ENCODE results near the gene CD83.

CD83 gene

DNA sequence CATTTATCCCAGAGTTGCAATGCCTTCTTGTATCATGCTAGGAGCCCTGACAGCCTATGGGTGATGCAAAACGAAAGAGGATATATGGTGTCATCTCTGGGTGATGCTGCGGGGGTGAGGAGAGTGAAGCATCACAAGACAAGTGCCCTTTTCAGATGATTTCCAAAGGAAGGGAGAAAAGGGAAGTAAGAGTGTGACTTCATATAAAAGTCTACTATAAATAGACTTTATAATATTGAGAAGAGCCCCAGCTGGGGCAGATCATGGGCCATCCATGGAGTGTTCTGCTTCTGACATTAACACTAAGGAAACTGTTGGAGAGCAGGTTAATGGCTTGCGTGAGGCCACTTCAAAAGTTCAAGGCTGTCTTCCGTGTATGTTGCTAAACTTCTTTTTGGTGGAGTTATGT is 4.4 kb downstream of the CD83 start:
- Histone ChIP-seq H3K36me3 (ENCODE audit: control insufficient read depth, low read length) (peaks cover 91% of the 10 kb centered on the region), H4K20me1 (ENCODE audit: control insufficient read depth, insufficient read depth, low read depth, low read length) (peaks cover 12% of the 10 kb centered on the region), H3K9me3 (ENCODE audit: control insufficient read depth, insufficient read depth, low read length) (no peaks in the 10 kb centered on the region), H3K4me1 (ENCODE audit: control insufficient read depth, low read length) (peaks cover 82% of the 10 kb centered on the region), H3K4me2 (ENCODE audit: low read length) (peak overlapping the region; percentile 81), H3K9me2 (replicated peaks; ENCODE audit: control insufficient read depth, low read length) (no peaks in the 10 kb centered on the region), H3K79me2 (ENCODE audit: control insufficient read depth, low read length) (peaks cover 93% of the 10 kb centered on the region), H3F3A (ENCODE audit: control insufficient read depth, insufficient read depth) (peaks cover 24% of the 10 kb centered on the region), H3K4me3 (ENCODE audit: low read length) (peak overlapping the region; percentile 95), H3K27ac (ENCODE audit: low read depth, low read length) (peak overlapping the region; percentile 77), H3K27me3 (ENCODE audit: control insufficient read depth, low read length) (no peaks in the 10 kb centered on the region)
- TF ChIP-seq, protein P1, sequence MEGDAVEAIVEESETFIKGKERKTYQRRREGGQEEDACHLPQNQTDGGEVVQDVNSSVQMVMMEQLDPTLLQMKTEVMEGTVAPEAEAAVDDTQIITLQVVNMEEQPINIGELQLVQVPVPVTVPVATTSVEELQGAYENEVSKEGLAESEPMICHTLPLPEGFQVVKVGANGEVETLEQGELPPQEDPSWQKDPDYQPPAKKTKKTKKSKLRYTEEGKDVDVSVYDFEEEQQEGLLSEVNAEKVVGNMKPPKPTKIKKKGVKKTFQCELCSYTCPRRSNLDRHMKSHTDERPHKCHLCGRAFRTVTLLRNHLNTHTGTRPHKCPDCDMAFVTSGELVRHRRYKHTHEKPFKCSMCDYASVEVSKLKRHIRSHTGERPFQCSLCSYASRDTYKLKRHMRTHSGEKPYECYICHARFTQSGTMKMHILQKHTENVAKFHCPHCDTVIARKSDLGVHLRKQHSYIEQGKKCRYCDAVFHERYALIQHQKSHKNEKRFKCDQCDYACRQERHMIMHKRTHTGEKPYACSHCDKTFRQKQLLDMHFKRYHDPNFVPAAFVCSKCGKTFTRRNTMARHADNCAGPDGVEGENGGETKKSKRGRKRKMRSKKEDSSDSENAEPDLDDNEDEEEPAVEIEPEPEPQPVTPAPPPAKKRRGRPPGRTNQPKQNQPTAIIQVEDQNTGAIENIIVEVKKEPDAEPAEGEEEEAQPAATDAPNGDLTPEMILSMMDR (IDR thresholded peaks at IDR 0.05; ENCODE audit: low read depth, low read length, poor library complexity, severe bottlenecking): no peak
- no peak for TF ChIP-seq EZH2phosphoT487 (IDR thresholded peaks at IDR 0.05; ENCODE audit: borderline replicate concordance, low read length)

DNA sequence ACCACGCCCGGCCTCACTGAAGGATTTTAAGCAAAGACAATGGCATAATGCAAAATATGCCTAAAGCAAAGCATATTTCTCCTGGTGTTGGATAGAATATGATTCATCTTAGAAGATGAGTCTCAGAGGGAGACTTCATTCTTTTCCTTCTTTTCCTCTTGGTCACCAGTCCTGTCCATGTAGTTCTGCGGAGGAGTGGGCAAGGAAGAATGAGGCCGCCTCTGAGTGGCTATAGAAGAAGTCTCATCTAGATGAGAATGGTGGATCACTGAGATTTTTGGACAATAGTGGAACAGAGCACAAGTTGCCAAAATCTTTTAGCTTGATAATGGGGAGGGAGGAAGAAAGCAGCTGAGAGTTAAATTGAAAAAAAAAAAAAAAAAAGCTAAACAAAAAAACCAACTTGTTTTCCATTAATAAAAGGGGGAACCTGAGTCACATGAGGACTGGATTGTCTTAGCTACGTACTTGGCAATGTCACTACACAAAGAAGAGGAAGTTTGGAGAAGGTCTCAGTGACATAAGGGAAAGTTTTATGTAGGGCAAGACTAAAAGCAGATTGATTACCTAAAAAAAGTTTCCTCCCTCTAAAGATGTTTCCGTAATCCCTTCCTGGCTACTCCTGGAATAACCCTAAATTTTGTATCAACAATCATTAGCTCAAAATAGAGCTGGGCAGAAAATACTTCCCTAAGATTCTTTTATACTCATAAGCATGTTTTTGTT is 6.0 kb downstream of the CD83 start:
- 0 out of 2 replicates have a peak overlapping the region, but pooled peaks have one; percentile 0 for H3K27ac ChIP-seq (ENCODE audit: low read depth, low read length)
- no peaks in the 10 kb centered on the region for H3K9me3 ChIP-seq (ENCODE audit: control insufficient read depth, insufficient read depth, low read length)
- H3K79me2 ChIP-seq (ENCODE audit: control insufficient read depth, low read length): peaks cover 100% of the 10 kb centered on the region
- H3K27me3 ChIP-seq (ENCODE audit: control insufficient read depth, low read length): no peaks in the 10 kb centered on the region
- peaks cover 23% of the 10 kb centered on the region for H3F3A ChIP-seq (ENCODE audit: control insufficient read depth, insufficient read depth)
- peaks cover 95% of the 10 kb centered on the region for H3K4me1 ChIP-seq (ENCODE audit: control insufficient read depth, low read length)
- peaks cover 98% of the 10 kb centered on the region for H3K36me3 ChIP-seq (ENCODE audit: control insufficient read depth, low read length)
- peak overlapping the region; percentile 81 for H3K4me2 ChIP-seq (ENCODE audit: low read length)
- no peaks in the 10 kb centered on the region for H3K9me2 ChIP-seq (replicated peaks; ENCODE audit: control insufficient read depth, low read length)
- TF ChIP-seq EZH2phosphoT487 (IDR thresholded peaks at IDR 0.05; ENCODE audit: borderline replicate concordance, low read length): no peak
- TF ChIP-seq, protein P1 (IDR thresholded peaks at IDR 0.05; ENCODE audit: low read depth, low read length, poor library complexity, severe bottlenecking): no peak
- peaks cover 24% of the 10 kb centered on the region for H4K20me1 ChIP-seq (ENCODE audit: control insufficient read depth, insufficient read depth, low read depth, low read length)
- peak overlapping the region; percentile 95 for H3K4me3 ChIP-seq (ENCODE audit: low read length)

DNA sequence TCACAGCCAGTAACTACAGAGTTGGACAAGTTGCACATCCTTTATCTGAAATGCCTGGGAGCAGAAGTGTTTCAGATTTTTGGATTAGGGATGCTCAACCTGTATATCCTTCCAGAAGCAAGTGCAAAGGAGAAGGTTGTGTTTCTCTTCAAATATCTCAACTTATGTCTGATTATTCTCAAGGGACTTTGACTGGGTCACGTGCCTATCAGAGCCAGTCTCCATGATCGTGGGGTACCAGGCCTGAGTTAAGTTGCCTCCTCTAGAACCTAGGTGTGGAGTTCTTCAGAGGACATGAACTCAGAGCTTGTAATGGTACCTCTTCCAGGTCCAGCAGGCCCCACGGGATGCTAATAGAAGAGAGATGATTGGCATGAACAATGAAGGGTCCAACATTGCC is 7.8 kb downstream of the CD83 start:
- H3K27me3 ChIP-seq (ENCODE audit: control insufficient read depth, low read length): no peaks in the 10 kb centered on the region
- no peaks in the 10 kb centered on the region for H3K9me2 ChIP-seq (replicated peaks; ENCODE audit: control insufficient read depth, low read length)
- H3K27ac ChIP-seq (ENCODE audit: low read depth, low read length): no peak overlapping the region
- peaks cover 93% of the 10 kb centered on the region for H3K4me1 ChIP-seq (ENCODE audit: control insufficient read depth, low read length)
- TF ChIP-seq, protein P1 (IDR thresholded peaks at IDR 0.05; ENCODE audit: low read depth, low read length, poor library complexity, severe bottlenecking): no peak
- no peak for TF ChIP-seq EZH2phosphoT487 (IDR thresholded peaks at IDR 0.05; ENCODE audit: borderline replicate concordance, low read length)
- H3K79me2 ChIP-seq (ENCODE audit: control insufficient read depth, low read length): peaks cover 100% of the 10 kb centered on the region
- peaks cover 36% of the 10 kb centered on the region for H4K20me1 ChIP-seq (ENCODE audit: control insufficient read depth, insufficient read depth, low read depth, low read length)
- H3K4me2 ChIP-seq (ENCODE audit: low read length): peak overlapping the region; percentile 81
- peaks cover 98% of the 10 kb centered on the region for H3K36me3 ChIP-seq (ENCODE audit: control insufficient read depth, low read length)
- H3F3A ChIP-seq (ENCODE audit: control insufficient read depth, insufficient read depth): peaks cover 16% of the 10 kb centered on the region
- no peaks in the 10 kb centered on the region for H3K9me3 ChIP-seq (ENCODE audit: control insufficient read depth, insufficient read depth, low read length)
- H3K4me3 ChIP-seq (ENCODE audit: low read length): no peak overlapping the region

All from DOHH2 (cell line).